HepG2 (cell line): ENCODE data around the gene AGPAT2. TPM values are rescaled to one million over a fixed set of nuclear protein-coding genes. Genes with fewer than 3 reads are reported as not detected.

Experiments
- ATAC-seq: fragments of 200-7000 bp; cut with Tn5 transposase; 3 replicates; pipeline ENCODE4 v1.9.1; 2020; ENCODE audit warnings: mild to moderate bottlenecking, moderate library complexity
- BruUV-seq: library from RNA; stranded (reverse); fragments of 400-500 nt; replicated peaks from 2 replicates; lab custom pipeline; 2021; lab: Mats Ljungman, UMichigan
- CTCF ChIA-PET: fragments of 300-600 bp; formaldehyde crosslinking; extraction: SDS; loops from one replicate; lab custom pipeline; 2021; ENCODE audit warnings: low total read pairs, inconsistent platforms, low intra/inter-chr PET ratio; lab: Yijun Ruan, JAX
- POLR2A ChIA-PET: fragments of 350-600 bp; sonication (Branson Sonifier 250); formaldehyde crosslinking; loops from one replicate; lab custom pipeline; 2020; ENCODE audit warnings: antibody characterized with exemption, inconsistent platforms; lab: Yijun Ruan, JAX
- DNase-seq: peaks from one replicate; pipeline ENCODE4 v3.0.0-alpha.2; 2015; ENCODE audit warnings: low spot score
- FAIRE-seq: peaks from 3 replicates; lab custom pipeline; 2011; peaks lifted over from hg19 to GRCh38; lab: Jason Lieb, UNC
- H2AFZ ChIP-seq: one replicate; pipeline ENCODE4 v1.6.1; 2011; ENCODE audit warnings: low read length, inconsistent platforms
- H3K27ac ChIP-seq: fragments of 300-600 bp; 3 replicates; pipeline ENCODE4 v1.8.0; 2011; ENCODE audit warnings: mixed run types, mild to moderate bottlenecking, mixed read lengths, low read length, inconsistent platforms; ENCODE audit not compliant: insufficient read depth; ENCODE audit errors: extremely low read length
- H3K27me3 ChIP-seq, 2 experiments: fragments of 200-600 bp in 1 of 2; 2 replicates in 1 of 2; 3 replicates in 1 of 2; pipeline versions ENCODE4 v1.6.0 to v1.8.0; 2011; ENCODE audit warnings: low read length in 2 of 2, mild to moderate bottlenecking in 2 of 2, moderate library complexity in 2 of 2, inconsistent platforms in 1 of 2; ENCODE audit not compliant: insufficient read depth in 2 of 2, control insufficient read depth in 1 of 2
- H3K36me3 ChIP-seq, 2 experiments: fragments of 200-600 bp in 1 of 2; replicated peaks in 1 of 2; 2 replicates in 1 of 2; 3 replicates in 1 of 2; pipeline versions ENCODE4 v1.5.1 to v1.8.0; 2011; ENCODE audit warnings: low read length in 2 of 2, inconsistent platforms in 1 of 2; ENCODE audit not compliant: insufficient read depth in 2 of 2, control insufficient read depth in 1 of 2
- H3K4me1 ChIP-seq: 2 replicates; pipeline ENCODE4 v1.5.1; 2012; ENCODE audit warnings: low read length, inconsistent platforms; ENCODE audit not compliant: insufficient read depth
- H3K4me2 ChIP-seq: 2 replicates; pipeline ENCODE4 v1.6.0; 2011; ENCODE audit warnings: low read depth, low read length, inconsistent platforms
- H3K4me3 ChIP-seq, 3 experiments: fragments of 200-600 bp in 1 of 3; sonication (generic), shearing (Covaris generic) in 1 of 3; replicated peaks in 1 of 3; 2 replicates each; pipeline ENCODE4 v1.5.1; 2011 to 2016; ENCODE audit warnings: low read length in 3 of 3, inconsistent platforms in 2 of 3, low read depth in 2 of 3, mild to moderate bottlenecking in 2 of 3, control low read depth in 1 of 3, mixed read lengths in 1 of 3; ENCODE audit not compliant: insufficient read depth in 1 of 3
- H3K79me2 ChIP-seq: one replicate; pipeline ENCODE4 v1.6.1; 2011; ENCODE audit warnings: low read length, inconsistent platforms; ENCODE audit not compliant: insufficient read depth
- H3K9ac ChIP-seq: 2 replicates; pipeline ENCODE4 v1.6.0; 2011; ENCODE audit warnings: mild to moderate bottlenecking, low read depth, low read length, inconsistent platforms; ENCODE audit not compliant: insufficient read depth
- H3K9me3 ChIP-seq: 2 replicates; pipeline ENCODE4 v1.5.1; 2012; ENCODE audit warnings: mild to moderate bottlenecking, low read length
- H4K20me1 ChIP-seq: 2 replicates; pipeline ENCODE4 v1.6.0; 2011; ENCODE audit warnings: inconsistent platforms, mild to moderate bottlenecking, low read length, moderate library complexity; ENCODE audit not compliant: insufficient read depth
- EZH2 ChIP-seq: conservative IDR thresholded peaks from 2 replicates; pipeline ENCODE4 v1.6.1; 2012; ENCODE audit warnings: mild to moderate bottlenecking, low read depth, low read length, moderate library complexity
- GABPA ChIP-seq, 2 experiments: IDR thresholded peaks; 2 replicates each; pipeline ENCODE4 v1.6.1; 2011 to 2016; ENCODE audit warnings: low read depth in 2 of 2, low read length in 1 of 2, missing biosample characterization in 1 of 2, missing genetic modification characterization in 1 of 2
- SRF ChIP-seq: IDR thresholded peaks from 2 replicates; pipeline ENCODE4 v1.6.1; 2011; ENCODE audit warnings: mild to moderate bottlenecking, low read depth, low read length, moderate library complexity
- ZNF556 ChIP-seq: sonication (generic); formaldehyde crosslinking; IDR thresholded peaks from 2 replicates; pipeline ENCODE4 v1.4.0; 2020; ENCODE audit warnings: mild to moderate bottlenecking, missing genetic modification reagents, borderline replicate concordance
- WGBS: methylation state at CpG from one replicate; pipeline ENCODE4 v1.1.6; 2017; ENCODE audit warnings: low lambda C conversion rate; 5-methylcytosine and 5-hydroxymethylcytosine counted together
- in situ Hi-C: cut with HindIII; loops from 2 replicates; pipeline ENCODE4 v1.10.0; 2017; ENCODE audit warnings: low pct_unique_long_range_greater_than_20kb; ENCODE audit not compliant: extremely low pct_ligation_motif_present
- intact Hi-C: fragments of 100-400 bp; cut with micrococcal nuclease; formaldehyde crosslinking; loops from one replicate; pipeline ENCODE4 v1.10.0; 2022; ENCODE audit not compliant: unreplicated experiment
- polyA plus RNA-seq, 8 experiments: library from polyadenylated mRNA; depleted of rRNA in 3 of 8; stranded (reverse) in 7 of 8; unstranded in 1 of 8; fragments of >200 nt; fragmentation: Illumina TruSeq in 4 of 8; extraction: Trizol in 4 of 8; gene quantifications; 2 replicates each; pipeline versions ENCODE4 v1.2.1 to v1.2.3, GENCODE V29; 2011 to 2016; ENCODE audit warnings: low read depth in 4 of 8, missing spikeins in 1 of 8, mixed read lengths in 1 of 8; ENCODE audit not compliant: insufficient read depth in 1 of 8
- total RNA-seq, 5 experiments: library from RNA; depleted of rRNA; stranded (reverse); fragments of >200 nt; fragmentation: Illumina TruSeq; extraction: Trizol; gene quantifications; 2 replicates each; pipeline ENCODE4 v1.2.3, GENCODE V29; 2016; ENCODE audit warnings: low read depth in 1 of 5

Gene AGPAT2
- total and polyA plus RNA-seq, 2 of the 13 experiments (the other 11 are each of a cell fraction or from before 2014, with no cell fraction given), result 3.9 to 25.8 TPM

DNA sequence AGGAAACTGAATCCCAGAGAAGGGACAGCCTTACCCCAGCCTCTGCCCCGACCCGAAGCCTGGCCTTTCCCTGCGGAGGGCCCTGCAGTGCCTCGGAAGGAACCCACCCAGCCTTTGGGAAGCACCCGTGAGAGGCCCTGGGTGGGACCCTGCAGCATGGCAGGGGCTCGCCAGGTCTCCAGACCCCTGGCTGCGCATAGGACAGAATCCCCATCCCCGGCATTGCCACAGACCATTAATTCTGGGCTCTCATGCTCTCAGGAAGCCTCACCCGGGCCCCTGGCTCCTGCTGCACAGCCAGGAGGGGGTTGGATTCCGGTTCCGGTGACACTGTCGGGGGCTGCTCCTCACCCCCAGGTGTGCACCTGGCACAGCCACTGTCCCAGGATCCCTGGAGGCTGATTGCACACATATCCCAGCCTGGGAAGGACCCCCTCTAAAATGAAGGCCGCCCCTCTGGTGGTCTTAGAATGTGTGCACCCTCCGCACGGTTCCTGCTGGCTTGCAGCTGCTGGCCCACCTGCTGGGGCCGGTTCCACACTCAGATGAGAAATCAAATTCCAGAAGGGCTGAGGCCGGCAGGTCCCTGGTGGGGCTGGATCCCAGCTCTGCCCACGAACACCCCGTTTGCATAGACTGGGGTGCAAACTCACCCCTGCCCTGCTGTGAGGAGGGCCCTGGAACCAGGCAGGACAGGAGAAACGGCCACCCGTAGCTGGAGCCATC, 19.9 kb downstream of the AGPAT2 start:
- H3K4me2 ChIP-seq, result no peak overlapping the region
- ATAC-seq (no peak), FAIRE-seq (no peak), DNase-seq (no peak)
- H4K20me1 ChIP-seq, result 0 out of 2 replicates have a peak, but pooled peaks cover 3% of the 10 kb centered on the region
- WGBS, result 38% methylated on average over 4 of the region's 21 CpGs
- no peak overlapping the region for H3K27ac ChIP-seq
- H3K79me2 ChIP-seq, result no peaks in the 10 kb centered on the region
- H3K36me3 ChIP-seq, result no peaks in the 10 kb centered on the region
- peaks cover 24% of the 10 kb centered on the region for H3K4me1 ChIP-seq
- peaks cover 26 to 74% of the 10 kb centered on the region in 2 experiments; a peak in 4 of 5 replicates for H3K27me3 ChIP-seq
- ChIA-PET POLR2A (no interaction called here), CTCF (no interaction called here)
- in situ Hi-C loops (no loop called here), intact Hi-C loops (no loop called here)
- no peaks in the 10 kb centered on the region for H3K9me3 ChIP-seq
- H3K4me3 ChIP-seq, result no peak overlapping the region
- no peak overlapping the region for H2AFZ ChIP-seq
- no peak for TF ChIP-seq GABPA (IDR thresholded peaks at IDR 0.05; ENCODE audit: low read depth, low read length)
- TF ChIP-seq GABPA (CRISPR knock-in tag; IDR thresholded peaks at IDR 0.05; ENCODE audit: low read depth), result peak; percentile 44; the same call in 1 of the 2 replicates
- TF ChIP-seq ZNF556 (CRISPR knock-in tag), result no peak
- H3K9ac ChIP-seq, result no peak overlapping the region
- no TSS peak for BruUV-seq

GRCh38 chr9:136666372-136667213, 20.7 kb downstream of the AGPAT2 start:
- no peak for TF ChIP-seq SRF
- peak; percentile 61; the same call in 1 of the 2 replicates for TF ChIP-seq EZH2
- WGBS, result 34% methylated on average over 13 of the region's 35 CpGs
- Histone ChIP-seq H3K4me3 (peak overlapping the region in 1 of 3 experiments; percentile 33; a peak in 1 of 6 replicates), H3K4me1 (peaks cover 16% of the 10 kb centered on the region), H3K9ac (no peak overlapping the region), H3K79me2 (no peaks in the 10 kb centered on the region), H2AFZ (no peak overlapping the region), H3K27me3 (peaks cover 28 to 82% of the 10 kb centered on the region in 2 experiments; a peak in 4 of 5 replicates), H3K9me3 (no peaks in the 10 kb centered on the region), H4K20me1 (0 out of 2 replicates have a peak, but pooled peaks cover 3% of the 10 kb centered on the region), H3K36me3 (no peaks in the 10 kb centered on the region), H3K27ac (no peak overlapping the region), H3K4me2 (no peak overlapping the region; the same call in 1 of the 2 replicates)
- in situ Hi-C loops (no loop called here), intact Hi-C loops (no loop called here)
- BruUV-seq, result no TSS peak
- DNase-seq (no peak), ATAC-seq (no peak), FAIRE-seq (no peak)
- ChIA-PET POLR2A (no interaction called here), CTCF (no interaction called here)
